ENCODE data around the gene SLC38A10. TPM values are rescaled to one million over a fixed set of nuclear protein-coding genes. Genes with fewer than 3 reads are reported as not detected.
A peak's percentile ranks its signal among the peaks of the same experiment; 100 is the strongest.

Gene SLC38A10
- total RNA-seq, 1 donor from 2014 or later = 87.3 TPM

GRCh38 chr17:81307636-81308560 lies 12.8 kb upstream of the SLC38A10 start:
- H3K27ac ChIP-seq = no peak overlapping the region
- no peaks in the 10 kb centered on the region for H3K9me3 ChIP-seq
- no peak for TF ChIP-seq CTCF (IDR thresholded peaks at IDR 0.05)
- no peaks in the 10 kb centered on the region for H3K27me3 ChIP-seq
- ATAC-seq = no peak
- no peaks in the 10 kb centered on the region for H3K36me3 ChIP-seq
- peak overlapping the region; percentile 46 for H3K4me3 ChIP-seq
- intact Hi-C loops (cut with DNase I) = no loop called here
- DNase-seq = no peak
- peaks cover 11% of the 10 kb centered on the region for H3K4me1 ChIP-seq

GRCh38 chr17:81306898-81307510 lies 11.9 kb upstream of the SLC38A10 start:
- H3K4me3 ChIP-seq = no peak overlapping the region
- H3K36me3 ChIP-seq = no peaks in the 10 kb centered on the region
- ATAC-seq (no peak), DNase-seq (no peak)
- peaks cover 11% of the 10 kb centered on the region for H3K4me1 ChIP-seq
- H3K9me3 ChIP-seq = no peaks in the 10 kb centered on the region
- H3K27me3 ChIP-seq = no peaks in the 10 kb centered on the region
- no peak for TF ChIP-seq CTCF (IDR thresholded peaks at IDR 0.05)
- intact Hi-C loops (cut with DNase I) = no loop called here
- no peak overlapping the region for H3K27ac ChIP-seq

GRCh38 chr17:81306491-81306890 lies 11.4 kb upstream of the SLC38A10 start:
- H3K4me1 ChIP-seq = peaks cover 13% of the 10 kb centered on the region
- ATAC-seq (no peak), DNase-seq (no peak)
- no peaks in the 10 kb centered on the region for H3K27me3 ChIP-seq
- TF ChIP-seq CTCF (IDR thresholded peaks at IDR 0.05) = no peak
- no peak overlapping the region for H3K4me3 ChIP-seq
- no peak overlapping the region for H3K27ac ChIP-seq
- H3K9me3 ChIP-seq = no peaks in the 10 kb centered on the region
- intact Hi-C loops (cut with DNase I) = no loop called here
- no peaks in the 10 kb centered on the region for H3K36me3 ChIP-seq

- Histone ChIP-seq H3K27ac (no peak overlapping the region), H3K4me1 (peaks cover 14% of the 10 kb centered on the region), H3K27me3 (no peaks in the 10 kb centered on the region), H3K36me3 (no peaks in the 10 kb centered on the region), H3K4me3 (no peak overlapping the region), H3K9me3 (no peaks in the 10 kb centered on the region)
- intact Hi-C loops (cut with DNase I) = no loop called here
- ATAC-seq (no peak), DNase-seq (no peak)
- no peak for TF ChIP-seq CTCF (IDR thresholded peaks at IDR 0.05)
These were observed 10.0 kb upstream of the SLC38A10 start for GRCh38 chr17:81305051-81305630.

GRCh38 chr17:81304196-81305015 lies 9.3 kb upstream of the SLC38A10 start:
- TF ChIP-seq CTCF (IDR thresholded peaks at IDR 0.05) = no peak
- no peaks in the 10 kb centered on the region for H3K27me3 ChIP-seq
- peaks cover 7% of the 10 kb centered on the region for H3K4me1 ChIP-seq
- no peaks in the 10 kb centered on the region for H3K36me3 ChIP-seq
- H3K9me3 ChIP-seq = no peaks in the 10 kb centered on the region
- no peak for ATAC-seq
- H3K27ac ChIP-seq = no peak overlapping the region
- intact Hi-C loops (cut with DNase I) = no loop called here
- no peak overlapping the region for H3K4me3 ChIP-seq
- no peak for DNase-seq

All from upper lobe of right lung (tissue), 1 donor.